HG02840 (cell line): ENCODE data around the gene HRH1.
"Not testable (repeated sequence)": the region's sequence is repeated elsewhere in the genome, so short reads cannot be mapped to it uniquely, and the experiment has no call there.

Source experiments
- ATAC-seq: cut with Tn5 transposase; IDR thresholded peaks from one replicate; pipeline ENCODE4 v1.9.1; 2021; ENCODE audit warnings: mild to moderate bottlenecking, moderate library complexity, moderate number of reproducible peaks; ENCODE audit not compliant: unreplicated experiment, low FRiP score

Gene HRH1, protein sequence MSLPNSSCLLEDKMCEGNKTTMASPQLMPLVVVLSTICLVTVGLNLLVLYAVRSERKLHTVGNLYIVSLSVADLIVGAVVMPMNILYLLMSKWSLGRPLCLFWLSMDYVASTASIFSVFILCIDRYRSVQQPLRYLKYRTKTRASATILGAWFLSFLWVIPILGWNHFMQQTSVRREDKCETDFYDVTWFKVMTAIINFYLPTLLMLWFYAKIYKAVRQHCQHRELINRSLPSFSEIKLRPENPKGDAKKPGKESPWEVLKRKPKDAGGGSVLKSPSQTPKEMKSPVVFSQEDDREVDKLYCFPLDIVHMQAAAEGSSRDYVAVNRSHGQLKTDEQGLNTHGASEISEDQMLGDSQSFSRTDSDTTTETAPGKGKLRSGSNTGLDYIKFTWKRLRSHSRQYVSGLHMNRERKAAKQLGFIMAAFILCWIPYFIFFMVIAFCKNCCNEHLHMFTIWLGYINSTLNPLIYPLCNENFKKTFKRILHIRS

DNA sequence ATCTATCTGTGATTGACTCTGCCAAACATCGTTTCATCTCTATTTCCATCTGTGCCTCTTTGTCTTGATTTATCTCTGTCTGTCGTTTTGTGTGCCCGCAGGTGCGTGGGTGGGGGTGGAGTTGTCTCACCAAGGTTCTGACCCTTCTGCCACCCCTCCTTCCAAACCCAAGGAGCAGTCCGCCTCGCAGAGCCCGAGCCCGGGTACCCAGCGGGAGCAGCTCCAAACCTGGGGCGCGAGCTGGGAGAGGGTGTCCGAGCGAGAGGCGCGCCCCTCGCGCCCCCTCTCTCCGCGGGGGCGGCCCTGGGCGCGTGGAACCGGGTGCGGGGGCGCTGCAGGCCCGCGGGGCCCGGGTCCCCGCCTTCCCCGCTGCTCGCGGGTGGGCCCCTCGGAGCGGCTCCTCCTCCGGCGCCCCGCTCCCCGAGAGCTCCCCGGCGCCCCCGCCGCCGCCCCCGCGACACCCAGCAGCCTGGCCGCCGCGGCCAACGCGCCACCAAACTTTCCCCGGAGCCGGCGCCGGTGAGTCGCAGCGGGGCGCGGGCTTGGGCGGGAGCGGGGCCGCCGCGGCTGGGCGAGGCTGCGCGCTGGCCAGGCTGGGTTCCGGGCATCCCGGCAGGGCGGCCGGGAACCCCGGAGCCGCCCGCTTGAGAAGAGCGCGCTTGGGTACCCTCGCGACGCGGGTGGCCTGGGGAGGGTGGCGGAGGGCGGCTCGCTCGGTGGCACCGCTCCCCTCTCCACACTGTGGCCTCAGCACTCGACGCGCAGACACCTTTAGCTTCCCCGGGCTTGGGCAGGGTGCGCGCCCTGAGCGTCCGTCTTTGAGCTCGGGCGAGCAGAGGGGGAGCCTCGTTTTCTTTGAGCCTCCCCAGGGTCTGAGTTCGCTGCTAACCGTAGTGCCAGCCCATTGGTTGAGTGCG, at the start of gene HRH1:
Gene HRH1, plus strand, starts transcription at position 458 of the 917 bp plus-strand sequence. CDS start 104,545 bp downstream, outside the sequence.
- ATAC-seq = no peak

DNA sequence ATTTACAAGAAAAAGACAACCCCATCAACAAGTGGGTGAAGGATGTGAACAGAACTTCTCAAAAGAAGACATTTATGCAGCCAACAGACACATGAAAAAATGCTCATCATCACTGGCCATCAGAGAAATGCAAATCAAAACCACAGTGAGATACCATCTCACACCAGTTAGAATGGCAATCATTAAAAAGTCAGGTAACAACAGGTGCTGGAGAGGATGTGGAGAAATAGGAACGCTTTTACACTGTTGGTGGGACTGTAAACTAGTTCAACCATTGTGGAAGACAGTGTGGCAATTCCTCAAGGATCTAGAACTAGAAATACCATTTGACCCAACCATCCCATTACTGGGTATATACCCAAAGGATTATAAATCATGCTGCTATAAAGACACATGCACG, 41.0 kb upstream of the HRH1 start:
- ATAC-seq = not testable (repeated sequence)

DNA sequence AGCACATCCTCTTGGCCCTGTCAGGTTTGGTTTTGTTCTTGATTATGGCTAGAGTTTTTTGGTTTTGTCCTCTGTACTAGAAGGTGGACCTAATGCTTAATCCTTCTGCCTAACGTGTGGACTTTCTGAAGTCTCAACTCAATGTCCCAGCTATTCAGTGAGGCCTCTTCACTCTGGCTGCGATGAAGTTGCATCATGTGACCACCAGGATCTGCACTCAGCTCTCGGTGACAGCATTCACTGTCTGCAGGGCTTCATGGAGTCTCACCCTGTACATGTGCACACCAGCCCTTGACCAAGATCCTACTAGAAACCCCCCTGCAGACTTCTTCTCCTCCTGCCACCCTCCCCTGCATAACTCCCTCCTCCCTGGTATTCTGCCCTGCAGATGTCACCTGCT, 38.7 kb upstream of the HRH1 start:
- no peak for ATAC-seq

DNA sequence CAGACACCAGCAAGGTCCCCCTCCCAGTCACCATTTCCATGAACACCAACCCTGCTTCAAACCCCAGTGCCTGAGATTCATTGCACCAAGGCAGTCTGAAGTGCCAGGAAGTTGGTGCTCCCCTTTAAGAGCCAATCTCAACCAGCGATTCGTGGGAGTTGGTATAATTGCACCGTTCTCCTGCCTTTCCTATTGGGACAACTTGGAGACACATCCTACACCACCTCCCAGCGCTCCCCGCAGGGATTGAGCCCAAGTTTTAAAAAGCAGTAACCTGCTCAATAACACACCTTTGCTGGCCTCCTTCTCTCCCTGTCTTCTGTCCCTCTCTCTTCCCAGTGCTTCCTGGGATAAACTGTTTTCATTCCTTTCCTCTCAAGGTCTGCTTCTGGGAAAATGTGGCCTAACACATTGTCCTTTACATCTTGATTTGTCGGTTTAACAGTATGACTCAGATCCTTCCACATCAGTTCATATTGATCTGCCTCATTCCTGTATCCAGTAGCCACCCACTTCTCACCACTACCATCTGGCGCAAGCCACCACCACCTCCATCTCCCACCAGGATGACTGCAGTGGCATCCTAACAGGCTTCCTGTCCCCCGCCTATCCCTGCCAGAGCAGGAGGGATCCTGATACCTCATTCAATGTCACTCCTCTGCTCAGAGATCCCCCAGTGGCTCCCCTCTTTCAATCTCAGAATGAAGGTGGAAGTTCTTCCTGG, 37.8 kb upstream of the HRH1 start:
- ATAC-seq = no peak

DNA sequence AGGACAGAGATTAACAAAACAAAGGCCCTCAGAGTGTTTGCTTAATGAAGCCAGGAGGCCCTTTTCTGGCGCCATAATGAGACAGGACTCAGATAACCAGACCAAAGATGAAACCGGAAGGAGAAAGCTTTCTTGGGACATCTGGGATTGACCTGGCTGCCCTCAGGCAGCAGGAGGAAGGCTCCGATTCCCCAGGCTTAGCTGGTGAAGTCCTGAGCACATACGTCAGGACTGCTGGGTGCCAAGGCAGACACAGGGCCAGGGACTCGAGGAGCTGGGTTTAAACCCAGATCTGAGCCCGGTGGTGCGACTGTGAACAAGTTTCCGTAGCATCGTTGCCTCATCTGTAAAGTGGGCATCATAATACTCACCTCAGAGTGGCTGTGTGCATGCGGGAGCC, 36.7 kb upstream of the HRH1 start:
- ATAC-seq = no peak

DNA sequence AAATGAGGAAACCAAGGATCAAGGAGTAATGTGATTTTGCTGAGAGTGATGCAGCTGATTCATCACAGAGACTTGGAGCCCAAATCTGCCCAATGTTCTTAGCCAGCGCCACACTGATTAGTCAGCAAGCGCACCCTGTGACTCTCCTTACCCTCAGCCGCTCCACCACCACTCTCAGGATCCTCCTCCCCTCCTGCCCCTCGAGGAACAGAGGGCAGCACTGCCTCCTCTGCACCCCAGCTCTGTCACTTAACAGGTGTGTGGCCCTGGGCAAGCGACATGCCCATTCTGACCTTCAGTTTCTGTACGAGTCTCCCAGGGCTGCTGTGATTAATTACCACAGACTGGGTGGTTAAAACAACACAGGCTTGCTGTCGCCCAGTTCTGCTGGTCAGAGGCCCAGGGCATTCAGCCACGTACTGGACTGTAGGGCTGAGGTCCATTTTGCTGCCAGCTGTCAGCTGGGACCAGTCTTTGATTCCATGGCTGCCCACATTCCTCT, 36.1 kb upstream of the HRH1 start:
- ATAC-seq = no peak

DNA sequence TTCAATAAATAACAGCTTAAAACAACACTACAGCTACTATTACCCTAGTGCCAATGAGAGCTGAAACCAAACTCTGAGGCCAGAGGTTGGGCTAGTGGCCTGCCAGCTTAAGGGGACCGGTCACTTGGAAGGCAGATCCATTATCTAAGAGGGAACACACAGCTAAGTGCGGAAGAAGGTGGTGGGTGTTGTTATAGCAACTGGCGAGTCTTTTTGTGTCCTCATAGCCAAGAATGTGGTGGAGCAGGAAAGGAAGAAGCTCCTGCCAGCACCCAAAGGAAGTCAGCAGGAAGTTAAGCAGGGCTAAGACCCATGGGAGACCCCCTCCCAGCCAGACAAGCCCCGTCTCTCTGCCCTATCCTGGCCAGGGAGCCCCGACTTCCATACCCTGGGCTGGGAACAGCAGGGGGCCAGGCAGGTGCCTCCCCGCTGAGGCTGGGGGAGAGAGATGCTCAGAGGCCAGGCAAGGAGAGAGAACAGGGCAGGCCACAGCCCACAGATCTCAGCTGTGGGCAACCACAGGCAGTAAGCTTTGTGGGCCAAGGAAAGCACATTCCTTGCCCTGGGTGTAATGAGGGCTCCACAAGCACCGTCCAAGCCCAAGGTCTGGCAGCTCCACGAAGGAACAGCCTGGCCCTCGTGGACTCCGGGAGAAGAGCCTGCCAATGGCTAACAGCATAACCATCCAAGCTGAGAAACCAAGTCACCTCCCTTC, 34.0 kb upstream of the HRH1 start:
- no peak for ATAC-seq

DNA sequence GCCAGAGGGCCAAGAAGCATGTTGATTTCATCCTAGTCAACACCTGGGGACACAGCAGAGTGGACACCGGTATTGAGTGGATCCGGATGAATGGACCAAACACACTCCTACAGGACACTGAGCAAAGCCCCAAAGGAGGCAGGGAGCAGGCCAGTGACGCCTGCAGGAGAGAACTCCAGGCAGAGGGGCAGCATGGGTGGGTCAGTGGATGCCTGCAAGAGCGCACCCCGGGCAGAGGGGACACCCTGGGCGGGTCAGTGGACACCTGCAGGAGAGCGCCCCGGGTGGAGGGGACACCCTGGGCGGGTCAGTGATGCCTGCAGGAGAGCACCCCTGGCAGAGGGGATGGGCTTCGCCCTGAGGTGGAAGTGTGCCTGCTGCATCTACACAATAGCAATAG, 27.6 kb upstream of the HRH1 start:
- ATAC-seq = no peak

DNA sequence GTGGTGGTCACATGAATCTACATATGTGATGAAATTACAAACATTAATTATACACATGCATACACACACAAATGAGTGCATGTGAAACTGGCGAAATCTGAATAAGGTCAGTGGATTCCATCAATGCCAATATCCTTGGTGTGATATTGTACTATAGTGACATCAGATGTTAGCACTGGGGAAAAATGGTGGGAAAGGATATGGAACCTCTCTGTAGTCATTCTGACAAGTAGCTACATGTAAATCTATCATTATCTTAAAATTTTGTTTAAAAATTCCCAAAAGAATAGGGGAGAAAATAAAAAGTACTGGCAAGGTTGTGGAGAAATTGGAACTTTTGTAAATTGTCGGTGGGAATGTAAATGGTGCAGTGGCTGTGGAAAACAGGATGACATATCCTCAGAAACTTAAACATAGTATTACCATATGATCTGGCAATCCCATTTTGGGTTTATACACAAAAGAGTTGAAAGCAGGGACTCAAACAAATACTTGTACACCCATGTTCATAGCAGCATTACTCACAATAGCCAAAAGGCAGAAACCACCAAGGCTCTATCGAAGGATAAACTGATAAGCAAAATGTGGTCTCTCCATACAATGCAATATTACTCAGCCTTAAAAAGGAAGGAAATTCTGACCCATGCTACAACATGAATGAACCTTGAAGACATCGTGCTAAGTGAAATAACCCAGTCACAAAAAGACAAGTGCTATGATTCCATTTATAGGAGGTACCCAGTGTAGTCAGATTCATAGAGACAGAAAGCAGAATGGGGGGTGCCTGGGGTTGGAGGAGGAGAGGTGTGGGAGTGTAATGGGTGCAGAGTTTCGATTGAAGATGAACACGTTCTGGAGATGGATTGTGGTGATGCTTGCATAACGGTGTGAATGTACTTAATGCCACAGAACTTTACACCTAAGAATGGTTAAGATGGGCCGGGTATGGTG, 25.3 kb upstream of the HRH1 start:
- ATAC-seq = no peak

DNA sequence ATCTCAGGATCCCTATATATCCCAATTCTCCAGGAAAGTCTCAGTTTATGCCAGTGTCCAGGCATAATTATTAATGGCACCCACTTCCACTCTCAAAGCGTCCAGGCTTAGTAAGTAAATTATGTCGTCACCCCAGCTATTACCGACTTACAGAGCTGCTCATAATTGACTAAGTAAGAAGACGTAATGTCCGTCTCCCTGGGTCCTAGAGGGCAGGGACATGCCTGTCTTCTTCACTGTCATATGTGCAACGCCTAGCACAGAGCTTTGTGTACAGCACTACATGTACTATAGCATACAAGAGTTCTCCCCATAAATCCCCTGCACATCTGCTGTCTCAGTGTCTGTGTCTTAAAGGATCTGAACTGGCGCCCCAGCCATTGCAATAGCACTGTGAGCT, 23.9 kb upstream of the HRH1 start:
- ATAC-seq = no peak

DNA sequence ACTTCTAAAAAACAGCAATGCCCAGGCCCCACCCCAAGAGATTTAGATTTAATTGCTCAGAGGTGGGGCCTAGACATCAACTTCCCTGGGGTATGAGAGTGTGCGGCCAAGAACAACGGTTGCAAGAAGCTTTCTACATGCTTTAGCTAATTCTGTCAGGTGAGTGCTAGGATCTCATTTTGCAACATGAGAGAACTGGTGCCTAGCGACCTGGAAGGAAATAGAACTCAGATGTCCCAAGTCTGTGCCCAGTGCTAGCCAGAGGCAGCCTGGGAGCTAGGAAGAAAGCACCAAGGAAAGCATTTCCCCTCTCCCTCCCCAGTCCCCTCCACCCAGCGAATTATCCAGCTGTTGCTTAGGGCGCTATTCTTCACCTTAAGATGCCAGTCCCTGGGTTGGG, 22.9 kb upstream of the HRH1 start:
- no peak for ATAC-seq

DNA sequence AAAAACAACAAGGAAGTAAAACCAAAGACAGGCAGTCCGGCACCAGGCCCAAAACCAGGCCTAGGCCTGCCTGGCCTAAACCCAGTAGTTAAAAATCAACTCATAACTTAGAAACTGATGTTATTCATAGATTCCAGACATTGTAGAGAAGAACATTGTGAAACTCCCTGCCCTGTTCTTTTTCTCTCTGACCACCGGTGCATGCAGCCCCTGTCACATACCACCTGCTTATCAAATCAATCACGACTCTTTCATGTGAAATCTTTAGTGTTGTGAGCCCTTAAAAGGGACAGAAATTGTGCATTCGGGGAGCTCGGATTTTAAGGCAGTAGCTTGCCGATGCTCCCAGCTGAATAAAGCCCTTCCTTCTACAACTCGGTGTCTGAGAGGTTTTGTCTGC, 22.4 kb upstream of the HRH1 start:
- ATAC-seq = not testable (repeated sequence)

DNA sequence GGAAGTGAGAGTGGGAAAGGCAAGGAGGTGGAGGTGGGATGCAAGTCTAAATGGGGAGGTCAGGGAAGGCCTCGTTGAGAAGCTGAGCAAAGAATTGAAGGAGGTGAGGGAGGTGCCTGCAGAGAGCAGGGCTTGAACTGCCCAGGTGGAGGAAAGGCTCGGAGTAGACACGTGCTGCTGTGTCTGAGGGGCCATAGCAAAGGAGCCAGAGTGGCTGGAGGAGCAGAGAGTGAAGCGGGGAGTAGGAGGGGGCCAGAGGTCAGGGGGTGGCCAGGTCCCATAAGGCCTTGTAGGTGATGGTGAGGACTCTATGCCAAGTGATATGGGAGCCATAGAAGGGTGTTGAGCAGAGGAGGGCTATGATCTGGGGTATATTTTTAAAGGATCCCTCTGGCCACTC, 21.4 kb upstream of the HRH1 start:
- no peak for ATAC-seq

DNA sequence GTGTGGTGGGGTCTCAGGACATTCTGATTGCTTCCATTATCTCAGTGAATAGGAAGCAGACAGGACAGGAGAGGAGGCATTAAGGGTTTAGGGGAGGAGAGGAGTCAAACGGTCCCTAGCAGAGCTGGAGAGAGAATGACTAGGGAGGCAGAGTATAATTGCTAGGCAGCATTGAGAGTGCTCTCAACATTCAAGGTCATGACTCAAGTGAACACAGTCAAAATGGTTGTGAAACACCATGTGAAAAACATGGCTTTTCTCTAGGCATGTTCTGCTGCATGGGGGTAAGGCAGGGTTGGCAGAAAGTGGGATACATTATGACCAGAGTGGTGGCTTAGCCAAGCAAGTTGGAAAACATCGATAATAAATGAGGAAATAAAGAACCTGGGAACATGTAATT, 19.5 kb upstream of the HRH1 start:
- ATAC-seq = no peak

DNA sequence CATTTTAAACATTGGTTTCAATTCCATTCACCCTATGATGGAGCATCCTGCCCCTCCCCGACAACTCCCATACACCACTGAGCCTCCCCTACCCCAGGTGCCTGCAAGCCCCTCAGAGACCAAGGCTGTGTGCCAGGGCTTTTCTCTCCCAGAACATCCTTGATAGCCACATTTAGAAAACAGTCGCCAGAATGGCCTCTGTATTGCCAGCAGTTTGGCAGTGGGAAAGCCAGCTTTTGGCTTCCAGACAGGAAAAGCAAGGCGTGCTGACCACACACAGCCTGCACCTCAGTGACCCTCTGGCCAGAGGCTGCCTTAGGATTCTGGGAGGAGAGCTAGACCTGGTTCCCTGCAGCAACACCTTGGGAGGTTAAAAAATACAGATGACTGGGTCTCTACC, 18.2 kb upstream of the HRH1 start:
- ATAC-seq = no peak

DNA sequence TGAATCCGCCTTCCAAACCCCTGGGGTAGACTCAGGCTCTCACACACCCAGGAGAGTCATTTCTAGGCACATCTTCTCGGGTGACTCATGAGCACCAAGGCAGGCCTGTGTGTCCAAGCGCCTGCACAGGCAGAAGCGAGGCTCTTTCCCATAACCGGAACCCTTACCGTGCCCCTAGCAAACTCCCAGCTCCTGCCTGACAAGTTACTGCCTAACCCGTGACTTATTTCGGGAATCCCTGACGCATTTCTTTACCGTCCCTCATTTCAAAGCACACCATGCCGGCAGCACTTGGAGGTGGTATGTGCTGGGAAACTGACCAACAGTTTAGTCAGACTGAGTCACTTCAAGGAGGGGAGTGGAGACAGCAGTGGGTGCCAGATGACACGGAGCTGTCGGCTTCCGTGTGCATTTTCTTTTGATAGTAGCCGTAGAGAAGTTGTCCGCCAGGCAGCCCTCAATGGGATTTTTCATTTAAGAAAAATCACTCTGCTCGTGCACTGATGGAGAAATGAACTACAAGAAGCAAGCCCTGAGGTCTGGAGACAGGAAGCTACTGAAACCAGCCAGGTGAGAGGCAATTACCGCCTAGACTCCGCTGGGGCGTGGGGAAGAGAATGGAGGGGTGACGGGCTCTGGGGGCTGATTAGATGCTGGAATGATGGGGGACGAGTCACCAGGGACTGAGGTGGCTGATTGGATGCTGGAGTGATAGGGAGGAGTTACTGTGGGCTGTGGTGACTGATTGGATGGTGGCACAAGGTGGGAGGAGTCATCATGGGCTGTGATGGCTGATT, 17.3 kb upstream of the HRH1 start:
- no peak for ATAC-seq

DNA sequence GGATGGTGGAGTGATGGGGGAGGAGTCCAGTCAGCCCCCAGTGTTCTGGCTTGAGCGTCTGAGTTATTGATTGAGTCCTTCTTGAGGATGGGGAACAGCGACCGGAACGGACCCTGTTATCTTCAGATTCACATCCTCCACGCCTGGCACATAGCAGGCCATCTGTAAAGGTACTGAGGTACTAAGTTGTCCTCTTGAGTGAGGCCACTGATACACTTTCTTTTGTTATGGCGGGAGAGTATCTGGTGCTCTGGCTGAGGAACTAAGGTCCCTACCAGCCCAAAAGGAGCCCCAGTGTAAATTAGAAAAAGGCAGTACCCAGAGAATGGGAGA, 16.7 kb upstream of the HRH1 start:
- no peak for ATAC-seq

DNA sequence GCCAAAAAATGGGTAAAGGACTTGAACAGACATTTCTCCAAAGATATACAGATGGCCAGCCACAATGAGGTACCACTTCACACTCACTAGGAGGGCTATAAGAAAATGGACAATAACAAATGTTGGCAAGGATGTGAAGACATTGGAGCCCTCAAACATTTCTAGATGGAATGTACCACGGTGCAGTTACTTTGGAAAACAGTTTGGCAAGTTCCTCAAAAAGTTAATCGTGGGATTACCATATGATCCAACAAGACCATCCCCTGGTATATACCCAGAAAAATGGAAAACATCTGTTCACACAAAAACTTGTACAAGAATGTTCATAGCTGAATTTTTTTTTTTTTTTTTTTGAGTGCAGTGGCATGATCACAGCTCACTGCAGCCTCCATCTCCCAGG, 15.9 kb upstream of the HRH1 start:
- no peak for ATAC-seq
